GM12878 (cell line): ENCODE measurements around the gene SLC12A4. TPM values are rescaled to one million over a fixed set of nuclear protein-coding genes. Genes with fewer than 3 reads are reported as not detected.

Source experiments
- ATF7 ChIP-seq: fragments of 450-650 bp; IDR thresholded peaks from 2 replicates; pipeline ENCODE4 v1.6.1; 2016; ENCODE audit warnings: low read depth, mild to moderate bottlenecking
- BCL11A ChIP-seq: IDR thresholded peaks from 2 replicates; pipeline ENCODE4 v1.6.1; 2011; ENCODE audit warnings: low read depth, low read length
- BCL3 ChIP-seq: IDR thresholded peaks from 2 replicates; pipeline ENCODE4 v1.6.1; 2011; ENCODE audit warnings: borderline replicate concordance, low read depth, mild to moderate bottlenecking, moderate library complexity, low read length; ENCODE audit not compliant: insufficient read depth, poor library complexity, severe bottlenecking
- BRCA1 ChIP-seq: IDR thresholded peaks from 2 replicates; pipeline ENCODE4 v1.6.1; 2011; ENCODE audit warnings: low read depth, low read length, improper control_type of control experiment
- CHD1 ChIP-seq: IDR thresholded peaks from 2 replicates; pipeline ENCODE4 v1.6.1; 2012; ENCODE audit warnings: low read depth, low read length, improper control_type of control experiment
- CHD4 ChIP-seq: fragments of 200-600 bp; sonication (generic); IDR thresholded peaks from 2 replicates; pipeline ENCODE4 v1.6.1; 2016; ENCODE audit warnings: mild to moderate bottlenecking
- CREB1 ChIP-seq: IDR thresholded peaks from 2 replicates; pipeline ENCODE4 v1.6.1; 2012; ENCODE audit warnings: low read depth, mild to moderate bottlenecking, inconsistent platforms
- ESRRA ChIP-seq: IDR thresholded peaks from 2 replicates; pipeline ENCODE4 v1.6.1; 2012; ENCODE audit warnings: mild to moderate bottlenecking, low read length, improper control_type of control experiment
- EZH2 ChIP-seq: IDR thresholded peaks from 2 replicates; pipeline ENCODE4 v1.6.1; 2012; ENCODE audit warnings: low read depth, mild to moderate bottlenecking, control low read depth, inconsistent platforms, low read length, borderline replicate concordance; ENCODE audit not compliant: control insufficient read depth
- HDAC2 ChIP-seq: fragments of 200-600 bp; sonication (generic); IDR thresholded peaks from 2 replicates; pipeline ENCODE4 v1.6.1; 2017
- IRF3 ChIP-seq: fragments of 450-650 bp; IDR thresholded peaks from 2 replicates; pipeline ENCODE4 v1.6.1; 2014; ENCODE audit warnings: mild to moderate bottlenecking
- NBN ChIP-seq: fragments of 450-650 bp; IDR thresholded peaks from 2 replicates; pipeline ENCODE4 v1.6.1; 2016
- NKRF ChIP-seq: fragments of 450-650 bp; conservative IDR thresholded peaks from 2 replicates; pipeline ENCODE4 v1.6.1; 2017; ENCODE audit warnings: mild to moderate bottlenecking, moderate library complexity
- NR2C2 ChIP-seq: IDR thresholded peaks from 2 replicates; pipeline ENCODE4 v1.6.1; 2011; ENCODE audit warnings: borderline replicate concordance, low read depth; ENCODE audit not compliant: control insufficient read depth, insufficient read length
- POLR2AphosphoS5 ChIP-seq: IDR thresholded peaks from 2 replicates; pipeline ENCODE4 v1.6.1; 2011; ENCODE audit warnings: mild to moderate bottlenecking, low read length, inconsistent platforms
- RB1 ChIP-seq: fragments of 450-650 bp; formaldehyde crosslinking; IDR thresholded peaks from 2 replicates; pipeline ENCODE4 v1.6.1; 2017; ENCODE audit warnings: mild to moderate bottlenecking, borderline replicate concordance
- SKIL ChIP-seq: fragments of 450-650 bp; IDR thresholded peaks from 2 replicates; pipeline ENCODE4 v1.6.1; 2017; ENCODE audit warnings: mild to moderate bottlenecking, low read depth, inconsistent platforms; ENCODE audit not compliant: poor library complexity, severe bottlenecking
- SRF ChIP-seq, 2 experiments: IDR thresholded peaks; 2 replicates each; pipeline ENCODE4 v1.6.1; 2011; ENCODE audit warnings: low read depth in 2 of 2, low read length in 2 of 2, mild to moderate bottlenecking in 1 of 2, moderate library complexity in 1 of 2
- ZNF24 ChIP-seq: fragments of 450-650 bp; IDR thresholded peaks from 2 replicates; pipeline ENCODE4 v1.6.1; 2017; ENCODE audit warnings: antibody characterized with exemption, mild to moderate bottlenecking
- ZNF274 ChIP-seq: IDR thresholded peaks from one replicate; pipeline ENCODE4 v1.8.0; 2011; ENCODE audit not compliant: insufficient read length, insufficient read depth
- ZNF384 ChIP-seq: IDR thresholded peaks from 2 replicates; pipeline ENCODE4 v1.6.1; 2012; ENCODE audit warnings: low read depth, mild to moderate bottlenecking, low read length, improper control_type of control experiment, borderline replicate concordance
- ZNF622 ChIP-seq: fragments of 450-650 bp; IDR thresholded peaks from 2 replicates; pipeline ENCODE4 v1.6.1; 2017; ENCODE audit warnings: mild to moderate bottlenecking, inconsistent platforms
- polyA plus RNA-seq, 11 experiments: library from polyadenylated mRNA; depleted of rRNA in 4 of 11; unstranded in 6 of 11; stranded (reverse) in 5 of 11; fragments of >200 nt; fragmentation: Nextera tagmentation in 4 of 11; fragmentation: Illumina TruSeq in 1 of 11; extraction: Ambion mirVana in 4 of 11; extraction: Trizol in 1 of 11; gene quantifications; 1 replicate in 1 of 11; 2 replicates in 10 of 11; pipeline versions ENCODE4 v1.2.1 to v1.2.3, GENCODE V29; 2011 to 2016; ENCODE audit warnings: inconsistent platforms in 2 of 11, missing spikeins in 2 of 11, low read depth in 1 of 11
- total RNA-seq, 4 experiments: library from RNA; depleted of rRNA in 3 of 4; stranded (reverse); fragments of >200 nt in 3 of 4; fragmentation: Illumina TruSeq in 1 of 4; extraction: Trizol in 1 of 4; gene quantifications; 2 replicates each; pipeline versions ENCODE4 v1.2.1 to v1.2.3, GENCODE V29; 2013 to 2021

The SLC12A4 gene
- total and polyA plus RNA-seq, 10 of the 15 experiments (the other 5 are each of a cell fraction or from before 2014, with no cell fraction given), result 0.95 to 39.9 (median 14.2) TPM

GRCh38 chr16:67935402-67936123 is 32.9 kb downstream of the SLC12A4 start (continued):
- TF ChIP-seq BCL3, result peak; percentile 85
- TF ChIP-seq NBN, result no peak
- peak; percentile 67 for TF ChIP-seq CREB1
- TF ChIP-seq ZNF24, result no peak
- TF ChIP-seq SKIL, result no peak
- TF ChIP-seq CHD4, result no peak
- TF ChIP-seq HDAC2, result no peak
- no peak for TF ChIP-seq BCL11A
- TF ChIP-seq POLR2AphosphoS5, result peak; percentile 85
- no peak for TF ChIP-seq BRCA1
- peak; percentile 21; the same call in 1 of the 2 replicates for TF ChIP-seq IRF3
- TF ChIP-seq ZNF384, result no peak
- no peak for TF ChIP-seq CHD1
- no peak for TF ChIP-seq EZH2
- TF ChIP-seq RB1, result peak; percentile 80; the same call in 1 of the 2 replicates
- peak; percentile 57; the same call in 1 of the 2 replicates for TF ChIP-seq NKRF
- TF ChIP-seq NR2C2, result no peak
- TF ChIP-seq ZNF622, result no peak
- TF ChIP-seq SRF (IDR thresholded peaks at IDR 0.05; ENCODE audit: low read depth in 2 of 2, low read length in 2 of 2), result peak in 1 of 2 experiments; percentile 32; a peak in 1 of 4 replicates
- no peak for TF ChIP-seq ATF7
- no peak for TF ChIP-seq ESRRA
- no peak for TF ChIP-seq ZNF274
